HCT116 (cell line): ENCODE results near the gene ICAM2. TPM values are rescaled to one million over a fixed set of nuclear protein-coding genes. Genes with fewer than 3 reads are reported as not detected.

Experiments
- ATAC-seq: fragments of 200-7000 bp; cut with Tn5 transposase; 2 replicates; pipeline ENCODE4 v1.9.1; 2020; ENCODE audit warnings: mild to moderate bottlenecking, moderate library complexity
- BruUV-seq: library from RNA; stranded (reverse); fragments of 400-500 nt; replicated peaks from 2 replicates; lab custom pipeline; 2021; lab: Mats Ljungman, UMichigan
- CTCF ChIA-PET: fragments of 300-600 bp; sonication (Branson Sonifier 250); formaldehyde crosslinking; loops from one replicate; lab custom pipeline; 2021; ENCODE audit warnings: antibody characterized with exemption; lab: Charles Lee
- POLR2A ChIA-PET: fragments of 300-600, 350-600 bp; sonication (Branson Sonifier 250); formaldehyde crosslinking; loops from one replicate; lab custom pipeline; 2021; ENCODE audit warnings: antibody characterized with exemption; lab: Charles Lee
- RAD21 ChIA-PET, 2 experiments: fragments of 300-600 bp; sonication (Branson Sonifier 250); formaldehyde crosslinking; loops; one replicate each; lab custom pipeline; 2023; ENCODE audit warnings: low total read pairs in 2 of 2; ENCODE audit not compliant: uncharacterized antibody in 2 of 2, unreplicated experiment in 2 of 2, low non-redundant PET in 1 of 2; lab: Charles Lee
- DNase-seq: peaks from one replicate; pipeline ENCODE4 v3.0.0-alpha.2; 2010; ENCODE audit warnings: low read depth, low spot score
- H2AFZ ChIP-seq: fragments of 200-600 bp; shearing (Covaris generic), sonication (generic); 2 replicates; pipeline ENCODE4 v1.6.1; 2017; ENCODE audit warnings: low read depth, mixed run types, mixed read lengths, antibody characterized with exemption, low read length; ENCODE audit not compliant: poor library complexity, severe bottlenecking
- H3K27ac ChIP-seq: 2 replicates; pipeline ENCODE4 v1.5.1; 2012; ENCODE audit warnings: low read depth, low read length
- H3K27me3 ChIP-seq: fragments of 200-600 bp; sonication (generic); 2 replicates; pipeline ENCODE4 v1.6.1; 2016; ENCODE audit warnings: mixed run types, low read length, mixed read lengths; ENCODE audit not compliant: insufficient read depth
- H3K36me3 ChIP-seq, 2 experiments: fragments of 200-500 bp in 1 of 2; fragments of 200-600 bp in 1 of 2; sonication (Bioruptor generic) in 1 of 2; sonication (generic) in 1 of 2; 2 replicates each; pipeline versions ENCODE4 v1.5.1 to v1.6.1; 2014 to 2016; ENCODE audit warnings: low read length in 2 of 2, inconsistent platforms in 1 of 2, mixed read lengths in 1 of 2, mixed run types in 1 of 2; ENCODE audit not compliant: insufficient read depth in 2 of 2, control insufficient read depth in 1 of 2
- H3K4me1 ChIP-seq, 2 experiments: fragments of 200-600 bp in 1 of 2; sonication (generic) in 1 of 2; 2 replicates each; pipeline versions ENCODE4 v1.5.1 to v1.6.1; 2012 to 2017; ENCODE audit warnings: low read length in 2 of 2, inconsistent platforms in 1 of 2, mild to moderate bottlenecking in 1 of 2, mixed read lengths in 1 of 2, mixed run types in 1 of 2, moderate library complexity in 1 of 2; ENCODE audit not compliant: insufficient read depth in 2 of 2, control insufficient read depth in 1 of 2
- H3K4me2 ChIP-seq: fragments of 200-600 bp; sonication (generic); 2 replicates; pipeline ENCODE4 v1.6.1; 2017; ENCODE audit warnings: mixed run types, low read length, mixed read lengths
- H3K4me3 ChIP-seq, 2 experiments: fragments of 200-600 bp in 1 of 2; sonication (generic) in 1 of 2; replicated peaks in 1 of 2; 2 replicates each; pipeline ENCODE4 v1.5.1; 2011 to 2016; ENCODE audit warnings: low read length in 2 of 2, control low read depth in 1 of 2, low read depth in 1 of 2, mild to moderate bottlenecking in 1 of 2, mixed read lengths in 1 of 2, mixed run types in 1 of 2
- H3K79me2 ChIP-seq: fragments of 200-600 bp; sonication (generic); 2 replicates; pipeline ENCODE4 v1.6.1; 2017; ENCODE audit warnings: mild to moderate bottlenecking, mixed run types, low read length, moderate library complexity, mixed read lengths; ENCODE audit not compliant: insufficient read depth
- H3K9ac ChIP-seq: fragments of 200-600 bp; sonication (generic); 2 replicates; pipeline ENCODE4 v1.6.1; 2016; ENCODE audit warnings: low read length, mixed read lengths
- H3K9me2 ChIP-seq: fragments of 200-600 bp; sonication (generic), shearing (Covaris generic); 2 replicates; pipeline ENCODE4 v1.6.1; 2017; ENCODE audit warnings: mixed run types, mild to moderate bottlenecking, moderate library complexity; ENCODE audit not compliant: insufficient read depth
- H3K9me3 ChIP-seq, 2 experiments: fragments of 200-500 bp in 1 of 2; fragments of 200-600 bp in 1 of 2; sonication (Bioruptor generic) in 1 of 2; sonication (generic) in 1 of 2; 2 replicates each; pipeline ENCODE4 v1.6.1; 2014 to 2017; ENCODE audit warnings: low read length in 2 of 2, mixed read lengths in 2 of 2, inconsistent platforms in 1 of 2, low read depth in 1 of 2, mild to moderate bottlenecking in 1 of 2, mixed run types in 1 of 2, moderate library complexity in 1 of 2; ENCODE audit not compliant: control insufficient read depth in 1 of 2, insufficient read depth in 1 of 2
- H4K20me1 ChIP-seq: fragments of 200-600 bp; sonication (generic), shearing (Covaris generic); 2 replicates; pipeline ENCODE4 v1.6.1; 2017; ENCODE audit warnings: mixed run types, mild to moderate bottlenecking, moderate library complexity; ENCODE audit not compliant: insufficient read depth
- CBX3 ChIP-seq: IDR thresholded peaks from 2 replicates; pipeline ENCODE4 v1.6.1; 2012; ENCODE audit warnings: low read depth
- CTCF ChIP-seq, 3 experiments: fragments of 200-600 bp in 1 of 3; sonication (generic) in 1 of 3; IDR thresholded peaks in 2 of 3; conservative IDR thresholded peaks in 1 of 3; 2 replicates each; pipeline ENCODE4 v1.5.1; 2012 to 2017; ENCODE audit warnings: low read depth in 2 of 3, low read length in 2 of 3, antibody characterized with exemption in 1 of 3, borderline replicate concordance in 1 of 3, control low read depth in 1 of 3, mild to moderate bottlenecking in 1 of 3, mixed read lengths in 1 of 3, mixed run types in 1 of 3, moderate library complexity in 1 of 3; ENCODE audit not compliant: insufficient read depth in 1 of 3
- EGR1 ChIP-seq: IDR thresholded peaks from 2 replicates; pipeline ENCODE4 v1.6.1; 2012; ENCODE audit warnings: low read depth
- ELF1 ChIP-seq: IDR thresholded peaks from 2 replicates; pipeline ENCODE4 v1.6.1; 2012; ENCODE audit warnings: low read depth, borderline replicate concordance
- EZH2phosphoT487 ChIP-seq: fragments of 200-600 bp; IDR thresholded peaks from 2 replicates; pipeline ENCODE4 v1.6.1; 2018; ENCODE audit warnings: antibody characterized with exemption, borderline replicate concordance
- FOSL1 ChIP-seq: IDR thresholded peaks from 2 replicates; pipeline ENCODE4 v1.6.1; 2012; ENCODE audit warnings: low read depth
- JUND ChIP-seq: IDR thresholded peaks from 2 replicates; pipeline ENCODE4 v1.6.1; 2012
- POLR2A ChIP-seq: IDR thresholded peaks from 2 replicates; pipeline ENCODE4 v1.7.0; 2011; ENCODE audit warnings: borderline replicate concordance; ENCODE audit not compliant: insufficient read depth, insufficient read length; ENCODE audit errors: extremely low read depth
- POLR2AphosphoS5 ChIP-seq: IDR thresholded peaks from 2 replicates; pipeline ENCODE4 v1.6.1; 2011; ENCODE audit warnings: mild to moderate bottlenecking, low read depth, low read length, moderate library complexity
- RAD21 ChIP-seq: IDR thresholded peaks from 2 replicates; pipeline ENCODE4 v1.6.1; 2012; ENCODE audit warnings: low read depth, mild to moderate bottlenecking
- REST ChIP-seq: IDR thresholded peaks from 2 replicates; pipeline ENCODE4 v1.6.1; 2012; ENCODE audit warnings: low read depth
- SIN3A ChIP-seq: IDR thresholded peaks from 2 replicates; pipeline ENCODE4 v1.6.1; 2012; ENCODE audit warnings: low read depth
- SP1 ChIP-seq: IDR thresholded peaks from 2 replicates; pipeline ENCODE4 v1.6.1; 2012; ENCODE audit warnings: low read depth
- ZFX ChIP-seq: fragments of 450-650 bp; IDR thresholded peaks from 2 replicates; pipeline ENCODE4 v1.6.1; 2017
- intact Hi-C: fragments of 100-400 bp; cut with micrococcal nuclease; formaldehyde crosslinking; loops from 2 replicates; pipeline ENCODE4 v1.10.0; 2022
- total RNA-seq: library from RNA; stranded (reverse); gene quantifications from one replicate; pipeline ENCODE4 v1.2.1, GENCODE V29; 2021; ENCODE audit not compliant: unreplicated experiment
- TF ChIP-seq, protein P1 (sequence below): IDR thresholded peaks from 2 replicates; pipeline ENCODE4 v1.6.1; 2012
- TF ChIP-seq, protein P2 (sequence below): IDR thresholded peaks from 2 replicates; pipeline ENCODE4 v1.6.1; 2012
- TF ChIP-seq, protein P3 (sequence below): IDR thresholded peaks from 2 replicates; pipeline ENCODE4 v1.6.1; 2011; ENCODE audit warnings: mild to moderate bottlenecking, low read length, moderate library complexity; ENCODE audit not compliant: insufficient replicate concordance; ENCODE audit errors: extremely low read depth

Gene ICAM2
- total RNA-seq, 1 experiment from 2014 or later, result 0.61 TPM

GRCh38 chr17:63984236-63984635, 36.2 kb downstream of the ICAM2 start:
- no peaks in the 10 kb centered on the region for H3K27me3 ChIP-seq
- H3K9ac ChIP-seq, result no peak overlapping the region
- CTCF ChIA-PET, result interaction anchor here (1.0 to 7.3 kb wide), 5 partner anchors 10 to 65 kb away, joined by 4 to 77 read pairs (median 5); partner anchors contain the start of gene GH1
- H3K27ac ChIP-seq, result no peak overlapping the region
- H3K79me2 ChIP-seq, result no peaks in the 10 kb centered on the region
- BruUV-seq, result no TSS peak
- POLR2A ChIA-PET, result no interaction called here
- peaks cover 5 to 16% of the 10 kb centered on the region in 2 experiments for H3K4me1 ChIP-seq
- no peaks in the 10 kb centered on the region for H4K20me1 ChIP-seq
- no peak overlapping the region for H2AFZ ChIP-seq
- no peaks in the 10 kb centered on the region for H3K36me3 ChIP-seq
- H3K9me3 ChIP-seq, result 0 out of 4 replicates have a peak, but pooled peaks cover 0 to 4% of the 10 kb centered on the region in 2 experiments
- RAD21 ChIA-PET, result no interaction called here
- H3K4me3 ChIP-seq, result no peak overlapping the region
- H3K4me2 ChIP-seq, result no peak overlapping the region
- DNase-seq (no peak), ATAC-seq (no peak)
- TF ChIP-seq CBX3 (no peak), SP1 (no peak), ELF1 (no peak), EGR1 (no peak), POLR2A (no peak), JUND (no peak), REST (no peak), FOSL1 (no peak), POLR2AphosphoS5 (no peak), RAD21 (no peak), CTCF (IDR thresholded peaks at IDR 0.05 in 2 of 3, conservative IDR thresholded peaks at IDR 0.05 in 1 of 3; ENCODE audit: borderline replicate concordance in 1 of 3, insufficient read depth in 1 of 3, low read depth in 2 of 3, low read length in 2 of 3) (no peak), ZFX (no peak), EZH2phosphoT487 (no peak), SIN3A (no peak)
- TF ChIP-seq, protein P1, sequence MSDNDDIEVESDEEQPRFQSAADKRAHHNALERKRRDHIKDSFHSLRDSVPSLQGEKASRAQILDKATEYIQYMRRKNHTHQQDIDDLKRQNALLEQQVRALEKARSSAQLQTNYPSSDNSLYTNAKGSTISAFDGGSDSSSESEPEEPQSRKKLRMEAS, result no peak
- TF ChIP-seq, protein P2, sequence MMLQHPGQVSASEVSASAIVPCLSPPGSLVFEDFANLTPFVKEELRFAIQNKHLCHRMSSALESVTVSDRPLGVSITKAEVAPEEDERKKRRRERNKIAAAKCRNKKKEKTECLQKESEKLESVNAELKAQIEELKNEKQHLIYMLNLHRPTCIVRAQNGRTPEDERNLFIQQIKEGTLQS, result no peak
- TF ChIP-seq, protein P3, sequence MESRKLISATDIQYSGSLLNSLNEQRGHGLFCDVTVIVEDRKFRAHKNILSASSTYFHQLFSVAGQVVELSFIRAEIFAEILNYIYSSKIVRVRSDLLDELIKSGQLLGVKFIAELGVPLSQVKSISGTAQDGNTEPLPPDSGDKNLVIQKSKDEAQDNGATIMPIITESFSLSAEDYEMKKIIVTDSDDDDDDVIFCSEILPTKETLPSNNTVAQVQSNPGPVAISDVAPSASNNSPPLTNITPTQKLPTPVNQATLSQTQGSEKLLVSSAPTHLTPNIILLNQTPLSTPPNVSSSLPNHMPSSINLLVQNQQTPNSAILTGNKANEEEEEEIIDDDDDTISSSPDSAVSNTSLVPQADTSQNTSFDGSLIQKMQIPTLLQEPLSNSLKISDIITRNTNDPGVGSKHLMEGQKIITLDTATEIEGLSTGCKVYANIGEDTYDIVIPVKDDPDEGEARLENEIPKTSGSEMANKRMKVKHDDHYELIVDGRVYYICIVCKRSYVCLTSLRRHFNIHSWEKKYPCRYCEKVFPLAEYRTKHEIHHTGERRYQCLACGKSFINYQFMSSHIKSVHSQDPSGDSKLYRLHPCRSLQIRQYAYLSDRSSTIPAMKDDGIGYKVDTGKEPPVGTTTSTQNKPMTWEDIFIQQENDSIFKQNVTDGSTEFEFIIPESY, result no peak
- intact Hi-C loops, result no loop called here
- H3K9me2 ChIP-seq, result no peaks in the 10 kb centered on the region
